Mammary epithelial cell (primary cell): ENCODE results near the gene PPP1R7.

Source experiments
- CTCF ChIP-seq, 2 donors: IDR thresholded peaks in 1 of 2; conservative IDR thresholded peaks in 1 of 2; 2 replicates each; pipeline ENCODE4 v1.5.1; 2011 to 2012; ENCODE audit warnings: inconsistent platforms in 2 of 2, low read length in 2 of 2, mild to moderate bottlenecking in 2 of 2, control low read depth in 1 of 2, low read depth in 1 of 2; ENCODE audit not compliant: insufficient read depth in 1 of 2; ENCODE audit errors: extremely low read depth in 1 of 2
- EZH2 ChIP-seq: IDR thresholded peaks from 2 replicates; pipeline ENCODE4 v1.6.1; 2012; ENCODE audit warnings: low read length, inconsistent platforms, borderline replicate concordance

GRCh38 chr2:241224851-241225438, 74.7 kb downstream of the PPP1R7 start:
- TF ChIP-seq CTCF (conservative IDR thresholded peaks at IDR 0.05 in 1 of 2, IDR thresholded peaks at IDR 0.05 in 1 of 2; ENCODE audit: extremely low read depth in 1 of 2, insufficient read depth in 1 of 2, low read depth in 1 of 2, low read length in 2 of 2) (no peak), EZH2 (no peak)
